ENCODE data around the gene ACOX2.

- TF ChIP-seq, protein P1, sequence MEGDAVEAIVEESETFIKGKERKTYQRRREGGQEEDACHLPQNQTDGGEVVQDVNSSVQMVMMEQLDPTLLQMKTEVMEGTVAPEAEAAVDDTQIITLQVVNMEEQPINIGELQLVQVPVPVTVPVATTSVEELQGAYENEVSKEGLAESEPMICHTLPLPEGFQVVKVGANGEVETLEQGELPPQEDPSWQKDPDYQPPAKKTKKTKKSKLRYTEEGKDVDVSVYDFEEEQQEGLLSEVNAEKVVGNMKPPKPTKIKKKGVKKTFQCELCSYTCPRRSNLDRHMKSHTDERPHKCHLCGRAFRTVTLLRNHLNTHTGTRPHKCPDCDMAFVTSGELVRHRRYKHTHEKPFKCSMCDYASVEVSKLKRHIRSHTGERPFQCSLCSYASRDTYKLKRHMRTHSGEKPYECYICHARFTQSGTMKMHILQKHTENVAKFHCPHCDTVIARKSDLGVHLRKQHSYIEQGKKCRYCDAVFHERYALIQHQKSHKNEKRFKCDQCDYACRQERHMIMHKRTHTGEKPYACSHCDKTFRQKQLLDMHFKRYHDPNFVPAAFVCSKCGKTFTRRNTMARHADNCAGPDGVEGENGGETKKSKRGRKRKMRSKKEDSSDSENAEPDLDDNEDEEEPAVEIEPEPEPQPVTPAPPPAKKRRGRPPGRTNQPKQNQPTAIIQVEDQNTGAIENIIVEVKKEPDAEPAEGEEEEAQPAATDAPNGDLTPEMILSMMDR (conservative IDR thresholded peaks at IDR 0.05; ENCODE audit: low read length): peak; percentile 90
- no peak for TF ChIP-seq EZH2phosphoT487 (IDR thresholded peaks at IDR 0.05; ENCODE audit: borderline replicate concordance)
Observed at GRCh38 chr3:58532794-58533220, 4.2 kb downstream of the ACOX2 start.
